GM10248 (cell line): ENCODE results near the gene PDZK1.

Experiments
- CTCF ChIA-PET: fragments of 300-600 bp; sonication (Branson Sonifier 250); formaldehyde crosslinking; extraction: SDS; loops from one replicate; lab custom pipeline; 2021; ENCODE audit warnings: antibody characterized with exemption; lab: Yijun Ruan, JAX
- POLR2A ChIA-PET: fragments of 350-650 bp; sonication (Branson Sonifier 250); formaldehyde crosslinking; extraction: SDS; loops from one replicate; lab custom pipeline; 2020; ENCODE audit warnings: antibody characterized with exemption; lab: Yijun Ruan, JAX
- DNase-seq: peaks from one replicate; pipeline ENCODE4 v3.0.0; 2012; ENCODE audit errors: extremely low spot score
- TF ChIP-seq, protein P1 (sequence below): IDR thresholded peaks from 2 replicates; pipeline ENCODE4 v1.5.1; 2012; ENCODE audit warnings: mild to moderate bottlenecking, low read depth; ENCODE audit errors: extremely low read depth, missing control alignments, control extremely low read depth

The PDZK1 gene

GRCh38 chr1:145707183-145707867 is at the start of gene PDZK1:
TSS of gene PDZK1 (minus strand) at chr1:145707368. CDS start at chr1:145688021, 19,347 bp downstream.
- ChIA-PET CTCF (interaction anchor here (8.6 kb wide), 1 partner anchor 14 kb away, joined by 59 read pairs; no protein-coding TSS in a partner anchor), POLR2A (no interaction called here)
- DNase-seq, result no peak
- TF ChIP-seq, protein P1, sequence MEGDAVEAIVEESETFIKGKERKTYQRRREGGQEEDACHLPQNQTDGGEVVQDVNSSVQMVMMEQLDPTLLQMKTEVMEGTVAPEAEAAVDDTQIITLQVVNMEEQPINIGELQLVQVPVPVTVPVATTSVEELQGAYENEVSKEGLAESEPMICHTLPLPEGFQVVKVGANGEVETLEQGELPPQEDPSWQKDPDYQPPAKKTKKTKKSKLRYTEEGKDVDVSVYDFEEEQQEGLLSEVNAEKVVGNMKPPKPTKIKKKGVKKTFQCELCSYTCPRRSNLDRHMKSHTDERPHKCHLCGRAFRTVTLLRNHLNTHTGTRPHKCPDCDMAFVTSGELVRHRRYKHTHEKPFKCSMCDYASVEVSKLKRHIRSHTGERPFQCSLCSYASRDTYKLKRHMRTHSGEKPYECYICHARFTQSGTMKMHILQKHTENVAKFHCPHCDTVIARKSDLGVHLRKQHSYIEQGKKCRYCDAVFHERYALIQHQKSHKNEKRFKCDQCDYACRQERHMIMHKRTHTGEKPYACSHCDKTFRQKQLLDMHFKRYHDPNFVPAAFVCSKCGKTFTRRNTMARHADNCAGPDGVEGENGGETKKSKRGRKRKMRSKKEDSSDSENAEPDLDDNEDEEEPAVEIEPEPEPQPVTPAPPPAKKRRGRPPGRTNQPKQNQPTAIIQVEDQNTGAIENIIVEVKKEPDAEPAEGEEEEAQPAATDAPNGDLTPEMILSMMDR, result no peak

GRCh38 chr1:145751491-145752037 is 44.4 kb upstream of the PDZK1 start:
- ChIA-PET CTCF (interaction anchor here (3.0 kb wide), 1 partner anchor 13 kb away, joined by 8 read pairs; no protein-coding TSS in a partner anchor), POLR2A (no interaction called here)
- TF ChIP-seq, protein P1, result no peak
- no peak for DNase-seq

DNA sequence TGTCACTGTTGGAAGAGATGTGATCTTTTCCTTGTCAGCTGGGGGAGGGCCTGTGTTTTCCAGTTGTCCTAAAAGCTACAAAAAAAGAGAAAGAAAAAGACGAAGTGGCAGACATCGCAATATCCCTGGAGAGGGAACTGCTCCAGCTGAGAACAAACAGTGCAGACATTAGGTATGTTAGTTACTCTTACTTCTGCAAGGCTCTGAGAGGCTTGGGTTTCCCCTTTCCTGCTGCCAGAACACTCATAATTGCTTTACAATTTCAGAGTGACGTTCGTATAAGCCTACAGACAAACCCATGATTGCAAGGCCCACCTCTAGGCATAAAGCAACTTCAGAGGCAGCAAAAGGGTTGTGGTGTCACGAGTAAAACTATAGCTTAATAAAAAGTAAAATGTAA is 43.3 kb upstream of the PDZK1 start:
- ChIA-PET CTCF (interaction anchor here (3.0 to 3.1 kb wide), 2 partner anchors 9 to 12 kb away, joined by 8 to 16 read pairs; no protein-coding TSS in a partner anchor), POLR2A (no interaction called here)
- TF ChIP-seq, protein P1, result no peak
- DNase-seq, result no peak

DNA sequence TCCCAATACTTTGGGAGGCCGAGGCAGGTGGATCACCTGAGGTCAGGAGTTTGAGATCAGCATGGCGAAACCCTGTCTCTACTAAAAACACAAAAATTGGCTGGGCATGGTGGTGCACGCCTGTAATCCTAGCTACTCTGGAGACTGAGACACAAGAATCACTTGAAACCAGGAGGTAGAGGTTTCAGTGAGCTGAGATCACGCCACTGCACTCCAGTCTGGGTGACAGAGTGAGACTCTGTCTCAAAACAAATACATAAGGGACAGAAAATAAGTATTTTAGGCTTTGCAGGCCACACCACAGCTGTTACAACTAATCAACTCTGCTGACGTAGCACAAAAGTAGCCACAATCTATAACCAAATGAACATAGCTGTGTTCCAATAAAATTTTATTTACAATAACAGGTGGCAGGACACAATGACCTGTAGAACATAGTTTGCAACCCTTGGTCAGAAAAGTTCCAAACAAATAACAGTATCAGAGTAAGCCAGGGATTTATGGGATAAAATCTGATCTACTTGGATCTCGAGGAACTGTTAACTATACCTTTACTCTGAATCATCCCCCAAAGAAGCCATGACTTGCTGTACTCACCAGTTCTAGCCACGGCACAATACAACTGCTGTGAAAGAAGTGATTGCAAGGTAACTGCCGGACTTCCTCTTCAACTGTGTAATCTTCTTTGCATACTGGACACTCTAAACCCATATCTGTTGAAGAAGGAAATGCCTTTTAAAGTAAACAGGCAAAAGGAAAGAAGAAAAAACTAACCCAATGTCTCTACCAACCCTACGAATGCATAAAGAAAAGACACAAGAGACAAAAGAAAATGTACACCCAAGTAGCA is 40.5 kb upstream of the PDZK1 start:
- TF ChIP-seq, protein P1, result no peak
- no peak for DNase-seq
- POLR2A ChIA-PET, result no interaction called here
- CTCF ChIA-PET, result interaction anchor here (0.9 to 3.1 kb wide), 6 partner anchors 8 to 38 kb away, joined by 3 to 16 read pairs (median 4); no protein-coding TSS in a partner anchor

DNA sequence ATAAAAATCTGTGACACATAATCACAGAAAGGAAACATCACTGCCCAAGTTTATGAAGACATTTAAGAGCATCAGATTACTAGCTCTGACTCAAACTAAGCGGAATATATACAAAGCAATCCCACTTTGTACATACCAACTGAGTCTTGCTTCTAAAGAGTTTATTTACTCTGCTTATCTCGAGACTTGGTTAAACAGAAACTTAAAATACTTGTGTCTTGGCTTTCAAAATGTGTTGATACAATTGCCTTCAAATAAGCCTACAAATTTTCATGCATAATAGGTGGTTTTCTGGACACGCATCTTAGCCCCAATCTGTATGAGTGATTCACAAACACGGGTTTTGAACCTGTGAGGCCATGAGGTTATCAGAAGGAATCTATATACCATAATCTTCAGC is 33.1 kb upstream of the PDZK1 start:
- DNase-seq, result no peak
- POLR2A ChIA-PET, result no interaction called here
- TF ChIP-seq, protein P1, result no peak
- CTCF ChIA-PET, result interaction anchor here (1.3 to 1.5 kb wide), 2 partner anchors 11 to 19 kb away, joined by 3 read pairs; no protein-coding TSS in a partner anchor

GRCh38 chr1:145736191-145736590 is 29.0 kb upstream of the PDZK1 start:
- ChIA-PET POLR2A (no interaction called here), CTCF (interaction anchor here (6.2 kb wide), 1 partner anchor 15 kb away, joined by 39 read pairs; no protein-coding TSS in a partner anchor)
- no peak for DNase-seq
- TF ChIP-seq, protein P1, result no peak
